Adrenal gland (tissue), 12 donors: Measurements from ENCODE around the gene PPP2R3B. TPM values are rescaled to one million over a fixed set of nuclear protein-coding genes. Genes with fewer than 3 reads are reported as not detected.

ENCODE experiments used
- DNase-seq, 7 donors: peaks; one replicate each; pipeline ENCODE4 v3.0.0-alpha.2; 2019 to 2020
- H3K27ac ChIP-seq, 5 donors: fragments of 200-600 bp; sonication (generic) in 4 of 5; 1 replicate in 3 of 5; 2 replicates in 2 of 5; pipeline versions ENCODE4 v1.5.1 to v1.8.0; 2016 to 2020; ENCODE audit warnings: mild to moderate bottlenecking in 1 of 5
- H3K27me3 ChIP-seq: fragments of 200-600 bp; 2 replicates; pipeline ENCODE4 v1.8.0; 2021
- H3K36me3 ChIP-seq, 2 donors: fragments of 200-600 bp; replicated peaks in 1 of 2; 1 replicate in 1 of 2; 2 replicates in 1 of 2; pipeline versions ENCODE4 v1.5.1 to v1.8.0; 2018 to 2022
- H3K4me1 ChIP-seq, 2 donors: fragments of 200-600 bp; replicated peaks in 1 of 2; 1 replicate in 1 of 2; 2 replicates in 1 of 2; pipeline versions ENCODE4 v1.5.1 to v1.8.0; 2018 to 2021
- H3K4me3 ChIP-seq, 4 donors: fragments of 200-600 bp; sonication (generic) in 3 of 4; one replicate each; pipeline ENCODE4 v1.5.1; 2016 to 2018
- H3K9me3 ChIP-seq, 3 donors: fragments of 200-600 bp; sonication (generic) in 1 of 3; replicated peaks in 1 of 3; 1 replicate in 2 of 3; 2 replicates in 1 of 3; pipeline versions ENCODE4 v1.5.1 to v1.8.0; 2016 to 2021
- CTCF ChIP-seq, 6 experiments: fragments of 450-650 bp in 4 of 6; fragments of 200-600 bp in 2 of 6; sonication (generic) in 1 of 6; IDR thresholded peaks; 1 replicate in 5 of 6; 2 replicates in 1 of 6; pipeline versions ENCODE4 v1.5.1 to v1.8.0; 2016 to 2021; ENCODE audit warnings: antibody characterized with exemption in 6 of 6, mild to moderate bottlenecking in 2 of 6, moderate library complexity in 1 of 6
- POLR2A ChIP-seq, 2 donors: fragments of 450-650 bp; IDR thresholded peaks; one replicate each; pipeline ENCODE4 v1.6.1; 2017; ENCODE audit warnings: antibody characterized with exemption in 2 of 2, mild to moderate bottlenecking in 2 of 2, moderate library complexity in 1 of 2
- WGBS, 4 donors: extraction: QIAGEN DNeasy Blood & Tissue Kit in 2 of 4; methylation state at CpG; one replicate each; pipeline versions ENCODE4 v1.1.5 to v1.1.7; 2013 to 2017; 5-methylcytosine and 5-hydroxymethylcytosine counted together
- intact Hi-C, 2 donors: fragments of 100-400 bp; cut with DNase I; formaldehyde crosslinking; loops; one replicate each; pipeline versions ENCODE4 v1.14.1 to v1.15.0; 2022 to 2023
- polyA plus RNA-seq, 3 donors: library from polyadenylated mRNA; stranded (reverse); fragments of 200-250 nt in 2 of 3; fragments of 350-450 nt in 1 of 3; fragmentation: Illumina TruSeq in 1 of 3; extraction: RNeasy Lipid Tissue Mini Kit (QIAGEN cat#74804) in 1 of 3; gene quantifications; one replicate each; pipeline ENCODE4 v1.2.3, GENCODE V29; 2013 to 2014
- total RNA-seq, 9 donors: library from RNA; depleted of rRNA in 4 of 9; stranded (reverse); fragments of >200 nt in 4 of 9; fragments of 120-200 nt in 1 of 9; fragmentation: NEBNext Ultra II Directional in 1 of 9; extraction: Animal tissue kit (Norgen Biotek cat#: 25700) in 1 of 9; gene quantifications; one replicate each; pipeline versions ENCODE4 v1.1.0 to v1.2.4, GENCODE V29; 2013 to 2023
- donor health status: healthy with polysubstance abuse.
- donor health status: Bipolar disorder and iron deficiency.
- donor health status: DM: yes; HTN: yes; CAD: no.
- donor health status: DM: no; HTN: no; CAD: no.
- donor health status: DM: no; HTN: no; CAD: no.
- donor health status: DM: yes; HTN: yes; CAD: no.

Gene PPP2R3B
- total and polyA plus RNA-seq, 12 donors = 2.1 to 112 (median 14.2) TPM

GRCh38 chrX:333611-334311 lies 52.9 kb downstream of the PPP2R3B start:
- Histone ChIP-seq H3K4me3 (no peak overlapping the region), H3K4me1 (peaks cover 0 to 8% of the 10 kb centered on the region in 2 donors), H3K27ac (no peak overlapping the region), H3K27me3 (peaks cover 4% of the 10 kb centered on the region), H3K9me3 (no peaks in the 10 kb centered on the region), H3K36me3 (no peaks in the 10 kb centered on the region)
- intact Hi-C loops = no loop called here
- TF ChIP-seq CTCF (IDR thresholded peaks at IDR 0.05) (no peak), POLR2A (IDR thresholded peaks at IDR 0.05) (no peak)
- no peak for DNase-seq
- WGBS, 4 donors = 92 to 96% (median 93%) methylated on average over 16 to 51 of the region's 51 CpGs

GRCh38 chrX:332916-333610 lies 53.6 kb downstream of the PPP2R3B start:
- intact Hi-C loops = no loop called here
- H3K9me3 ChIP-seq = no peaks in the 10 kb centered on the region
- DNase-seq = peak in 1 of 7 donors; percentile 2
- H3K36me3 ChIP-seq = no peaks in the 10 kb centered on the region
- TF ChIP-seq POLR2A (IDR thresholded peaks at IDR 0.05) = no peak
- TF ChIP-seq CTCF (IDR thresholded peaks at IDR 0.05) = no peak
- peaks cover 4% of the 10 kb centered on the region for H3K27me3 ChIP-seq
- H3K4me3 ChIP-seq = no peak overlapping the region
- 93 to 95% (median 94%) methylated on average over 7 to 33 of the region's 33 CpGs; no CpG with 5 or more reads in 1 of the 4 donors for WGBS, 4 donors
- no peak overlapping the region for H3K27ac ChIP-seq
- H3K4me1 ChIP-seq = peaks cover 0 to 8% of the 10 kb centered on the region in 2 donors

GRCh38 chrX:332496-332860 lies 54.2 kb downstream of the PPP2R3B start:
- intact Hi-C loops = no loop called here
- no peak for DNase-seq
- Histone ChIP-seq H3K4me1 (peaks cover 0 to 8% of the 10 kb centered on the region in 2 donors), H3K27me3 (peaks cover 4% of the 10 kb centered on the region), H3K9me3 (no peaks in the 10 kb centered on the region), H3K36me3 (no peaks in the 10 kb centered on the region), H3K4me3 (no peak overlapping the region), H3K27ac (no peak overlapping the region)
- TF ChIP-seq POLR2A (IDR thresholded peaks at IDR 0.05) (no peak), CTCF (IDR thresholded peaks at IDR 0.05) (no peak)
- WGBS, 4 donors = 90 to 96% (median 94%) methylated on average over 6 to 23 of the region's 23 CpGs; no CpG with 5 or more reads in 1 of the 4 donors

- no peaks in the 10 kb centered on the region for H3K36me3 ChIP-seq
- no peak for DNase-seq
- TF ChIP-seq CTCF (IDR thresholded peaks at IDR 0.05) (no peak), POLR2A (IDR thresholded peaks at IDR 0.05) (no peak)
- no peak overlapping the region for H3K4me3 ChIP-seq
- H3K9me3 ChIP-seq = no peaks in the 10 kb centered on the region
- peaks cover 4% of the 10 kb centered on the region for H3K27me3 ChIP-seq
- WGBS, 4 donors = 40 to 76% (median 63%) methylated on average over 13 to 35 of the region's 35 CpGs
- H3K4me1 ChIP-seq = peaks cover 0 to 8% of the 10 kb centered on the region in 2 donors
- no peak overlapping the region for H3K27ac ChIP-seq
- intact Hi-C loops = no loop called here
These were observed 54.7 kb downstream of the PPP2R3B start for GRCh38 chrX:331825-332495.
